Endothelial cell of umbilical vein (primary cell): ENCODE results near the gene MVB12B. TPM values are rescaled to one million over a fixed set of nuclear protein-coding genes. Genes with fewer than 3 reads are reported as not detected.

ENCODE experiments used
- BruUV-seq: library from RNA; stranded (reverse); fragments of 400-500 nt; replicated peaks from 2 replicates; lab custom pipeline; 2021; lab: Mats Ljungman, UMichigan
- CTCF ChIA-PET: fragments of 300-600, 350-600 bp; sonication (Branson Sonifier 250); formaldehyde crosslinking; loops from one replicate; lab custom pipeline; 2021; ENCODE audit warnings: antibody characterized with exemption, inconsistent platforms; lab: Charles Lee
- POLR2A ChIA-PET: fragments of 300-600, 350-600 bp; sonication (Branson Sonifier 250); formaldehyde crosslinking; loops from one replicate; lab custom pipeline; 2021; ENCODE audit warnings: antibody characterized with exemption, inconsistent platforms; lab: Charles Lee
- DNase-seq: peaks from one replicate; pipeline ENCODE4 v3.0.0-alpha.2; 2011; ENCODE audit warnings: low read depth, low spot score
- FAIRE-seq: peaks from 2 replicates; lab custom pipeline; 2011; peaks lifted over from hg19 to GRCh38; lab: Jason Lieb, UNC
- H2AFZ ChIP-seq: 2 replicates; pipeline ENCODE4 v1.6.0; 2012; ENCODE audit warnings: low read depth, low read length, control low read depth, inconsistent platforms
- H3K27ac ChIP-seq: 2 replicates; pipeline ENCODE4 v1.5.1; 2011; ENCODE audit warnings: low read depth, mild to moderate bottlenecking, control low read depth, low read length, moderate library complexity; ENCODE audit not compliant: insufficient read depth
- H3K27me3 ChIP-seq, 2 experiments: 2 replicates each; pipeline versions ENCODE4 v1.6.0 to v1.6.1; 2011; ENCODE audit warnings: low read length in 2 of 2, mixed read lengths in 1 of 2; ENCODE audit not compliant: control insufficient read depth in 2 of 2, insufficient read depth in 2 of 2
- H3K36me3 ChIP-seq, 2 experiments: 2 replicates in 1 of 2; 3 replicates in 1 of 2; pipeline ENCODE4 v1.5.1; 2011; ENCODE audit warnings: low read length in 2 of 2, mild to moderate bottlenecking in 1 of 2, moderate library complexity in 1 of 2; ENCODE audit not compliant: control insufficient read depth in 2 of 2, insufficient read depth in 2 of 2; ENCODE audit errors: extremely low read depth in 1 of 2
- H3K4me1 ChIP-seq: 3 replicates; pipeline ENCODE4 v1.5.1; 2011; ENCODE audit warnings: mild to moderate bottlenecking, low read length; ENCODE audit not compliant: control insufficient read depth, insufficient read depth; ENCODE audit errors: extremely low read depth
- H3K4me2 ChIP-seq: 2 replicates; pipeline ENCODE4 v1.6.1; 2011; ENCODE audit warnings: low read length, control low read depth, mixed read lengths; ENCODE audit not compliant: insufficient read depth
- H3K4me3 ChIP-seq, 3 experiments: fragments of 200-600 bp in 1 of 3; sonication (generic), shearing (Covaris generic) in 1 of 3; replicated peaks in 1 of 3; 2 replicates each; pipeline ENCODE4 v1.5.1; 2011 to 2016; ENCODE audit warnings: control low read depth in 3 of 3, low read length in 3 of 3, mild to moderate bottlenecking in 2 of 3, inconsistent platforms in 1 of 3, low read depth in 1 of 3, moderate library complexity in 1 of 3; ENCODE audit not compliant: insufficient read depth in 1 of 3
- H3K79me2 ChIP-seq: 2 replicates; pipeline ENCODE4 v1.6.0; 2012; ENCODE audit warnings: low read length, inconsistent platforms; ENCODE audit not compliant: control insufficient read depth, insufficient read depth
- H3K9ac ChIP-seq: replicated peaks from 2 replicates; pipeline ENCODE3; 2011; ENCODE audit warnings: low read length, control low read depth; ENCODE audit not compliant: insufficient read depth; ENCODE audit errors: extremely low read depth
- H3K9me1 ChIP-seq: replicated peaks from 3 replicates; pipeline ENCODE4 v1.6.0; 2011; ENCODE audit warnings: mild to moderate bottlenecking, low read length; ENCODE audit not compliant: control insufficient read depth, insufficient read depth; ENCODE audit errors: extremely low read depth
- H3K9me3 ChIP-seq: replicated peaks from 2 replicates; pipeline ENCODE4 v1.5.1; 2012; ENCODE audit warnings: low read length, inconsistent platforms; ENCODE audit not compliant: control insufficient read depth, insufficient read depth
- H4K20me1 ChIP-seq: replicated peaks from 2 replicates; pipeline ENCODE3; 2011; ENCODE audit warnings: mild to moderate bottlenecking, low read length; ENCODE audit not compliant: control insufficient read depth, insufficient read depth; ENCODE audit errors: extremely low read depth
- EZH2 ChIP-seq: IDR thresholded peaks from 2 replicates; pipeline ENCODE4 v1.6.1; 2012; ENCODE audit warnings: borderline replicate concordance, low read depth, mild to moderate bottlenecking, moderate library complexity, low read length, inconsistent platforms; ENCODE audit not compliant: severe bottlenecking
- GATA2 ChIP-seq: IDR thresholded peaks from 2 replicates; pipeline ENCODE4 v1.7.0; 2011; ENCODE audit warnings: low read depth, mild to moderate bottlenecking, moderate library complexity, mixed read lengths, low read length; ENCODE audit not compliant: insufficient read length, insufficient read depth
- JUN ChIP-seq: IDR thresholded peaks from 2 replicates; pipeline ENCODE4 v1.6.1; 2011; ENCODE audit warnings: borderline replicate concordance, low read depth; ENCODE audit not compliant: insufficient read length, insufficient read depth
- MYC ChIP-seq: IDR thresholded peaks from one replicate; pipeline ENCODE4 v1.6.1; 2011; ENCODE audit warnings: mild to moderate bottlenecking, low read depth, low read length
- dilution Hi-C: fragments of 300-500 bp; cut with MboI; formaldehyde crosslinking; loops from one replicate; pipeline ENCODE4 v1.15.0; 2019; ENCODE audit warnings: low sequenced_read_pairs; ENCODE audit not compliant: extremely low pct_ligation_motif_present
- intact Hi-C: fragments of 100-400 bp; cut with micrococcal nuclease; formaldehyde crosslinking; loops from one replicate; pipeline ENCODE4 v1.10.0; 2022
- polyA plus RNA-seq, 4 experiments: library from polyadenylated mRNA; depleted of rRNA in 3 of 4; stranded (reverse) in 3 of 4; unstranded in 1 of 4; fragments of >200 nt; gene quantifications; 2 replicates each; pipeline versions ENCODE4 v1.2.1 to v1.2.3, GENCODE V29; 2011 to 2012; ENCODE audit warnings: missing spikeins in 1 of 4
- total RNA-seq: library from RNA; stranded (reverse); gene quantifications from 2 replicates; pipeline ENCODE4 v1.2.3, GENCODE V29; 2021
- TF ChIP-seq, protein P1 (sequence below): IDR thresholded peaks from 2 replicates; pipeline ENCODE4 v1.6.1; 2011; ENCODE audit not compliant: insufficient read depth, insufficient read length
- TF ChIP-seq, protein P2 (sequence below), 2 donors: IDR thresholded peaks; 1 replicate in 1 of 2; 2 replicates in 1 of 2; pipeline ENCODE4 v1.5.1; 2011; ENCODE audit warnings: low read length in 2 of 2, mild to moderate bottlenecking in 2 of 2, moderate library complexity in 2 of 2, control low read depth in 1 of 2, inconsistent platforms in 1 of 2, low read depth in 1 of 2; ENCODE audit not compliant: insufficient read depth in 1 of 2; ENCODE audit errors: extremely low read depth in 1 of 2

The MVB12B gene
- total and polyA plus RNA-seq, 2 donors (not counting 3 experiments of a cell fraction or from before 2014, with no cell fraction given): 6.6 to 17.3 TPM

DNA sequence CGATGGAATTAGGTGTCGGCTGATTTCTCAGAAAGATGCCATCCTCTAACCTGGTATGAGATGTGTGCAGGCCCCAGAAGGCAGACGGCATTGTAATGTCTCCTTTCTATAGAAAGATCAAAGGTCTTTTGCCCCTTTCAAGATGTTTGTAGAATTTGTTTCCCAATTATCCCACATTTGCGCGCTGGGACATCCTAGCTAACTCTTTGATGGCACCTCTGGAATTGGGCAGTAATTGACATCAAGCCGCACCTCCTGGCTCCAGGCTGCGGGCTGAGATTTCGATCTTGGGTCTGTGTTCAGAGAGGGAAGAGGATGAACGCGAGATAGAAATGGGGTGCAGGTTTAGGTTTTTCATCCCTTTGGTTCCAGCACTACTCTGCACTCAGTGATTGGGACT, 202.3 kb downstream of the MVB12B start:
- no peak overlapping the region for H3K4me2 ChIP-seq
- no peaks in the 10 kb centered on the region for H3K9me3 ChIP-seq
- no peaks in the 10 kb centered on the region for H3K9me1 ChIP-seq
- ChIA-PET POLR2A (no interaction called here), CTCF (no interaction called here)
- no peak overlapping the region for H3K27ac ChIP-seq
- H2AFZ ChIP-seq: no peak overlapping the region
- H3K27me3 ChIP-seq: peaks cover 12 to 21% of the 10 kb centered on the region in 2 experiments
- FAIRE-seq: no peak
- BruUV-seq: no TSS peak
- H3K36me3 ChIP-seq: no peaks in the 10 kb centered on the region
- dilution Hi-C loops (no loop called here), intact Hi-C loops (no loop called here)
- no peak overlapping the region for H3K9ac ChIP-seq
- TF ChIP-seq JUN: no peak
- TF ChIP-seq MYC: no peak
- no peaks in the 10 kb centered on the region for H3K79me2 ChIP-seq
- no peaks in the 10 kb centered on the region for H4K20me1 ChIP-seq
- no peak for DNase-seq
- H3K4me3 ChIP-seq: no peak overlapping the region
- H3K4me1 ChIP-seq: no peaks in the 10 kb centered on the region

DNA sequence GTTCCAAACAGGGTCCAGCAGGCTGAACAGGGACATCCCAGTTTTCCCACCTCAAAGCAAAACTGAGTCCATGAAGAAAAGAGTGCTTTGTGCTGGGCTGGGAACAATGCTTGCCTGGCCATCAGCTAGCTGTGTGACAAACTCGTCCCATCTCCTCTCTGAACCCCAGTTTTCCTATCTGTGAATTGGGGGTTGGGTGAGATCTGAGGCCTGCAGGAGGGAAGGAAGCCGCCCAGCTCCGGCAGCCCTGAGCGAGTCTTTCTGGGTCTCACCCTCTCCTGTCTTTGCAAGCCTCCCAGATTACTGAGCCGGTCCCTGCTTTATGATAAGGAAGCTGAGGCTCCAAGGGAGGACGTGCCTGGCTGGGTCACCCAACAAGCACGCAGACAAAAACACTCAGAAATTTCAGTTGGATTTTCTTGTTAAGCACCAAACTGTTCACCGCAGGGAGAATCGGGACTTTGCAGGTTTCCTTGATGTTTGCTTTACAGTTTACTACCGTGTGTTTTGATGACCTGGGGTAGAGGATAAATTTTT, 204.5 kb downstream of the MVB12B start:
- DNase-seq (no peak), FAIRE-seq (no peak)
- Histone ChIP-seq H3K4me1 (no peaks in the 10 kb centered on the region), H3K27ac (no peak overlapping the region), H3K79me2 (no peaks in the 10 kb centered on the region), H3K4me2 (no peak overlapping the region), H3K9me1 (no peaks in the 10 kb centered on the region), H4K20me1 (no peaks in the 10 kb centered on the region), H3K9ac (no peak overlapping the region), H3K36me3 (no peaks in the 10 kb centered on the region), H3K27me3 (peaks cover 21 to 34% of the 10 kb centered on the region in 2 experiments), H3K9me3 (no peaks in the 10 kb centered on the region), H3K4me3 (no peak overlapping the region), H2AFZ (no peak overlapping the region)
- CTCF ChIA-PET: interaction anchor here (0.7 to 1.3 kb wide), 3 partner anchors 13 to 172 kb away, joined by 3 read pairs; no protein-coding TSS in a partner anchor
- dilution Hi-C loops (no loop called here), intact Hi-C loops (no loop called here)
- BruUV-seq: no TSS peak
- POLR2A ChIA-PET: no interaction called here
- TF ChIP-seq, protein P1, sequence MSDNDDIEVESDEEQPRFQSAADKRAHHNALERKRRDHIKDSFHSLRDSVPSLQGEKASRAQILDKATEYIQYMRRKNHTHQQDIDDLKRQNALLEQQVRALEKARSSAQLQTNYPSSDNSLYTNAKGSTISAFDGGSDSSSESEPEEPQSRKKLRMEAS: no peak
- no peak for TF ChIP-seq JUN
- TF ChIP-seq, protein P2, sequence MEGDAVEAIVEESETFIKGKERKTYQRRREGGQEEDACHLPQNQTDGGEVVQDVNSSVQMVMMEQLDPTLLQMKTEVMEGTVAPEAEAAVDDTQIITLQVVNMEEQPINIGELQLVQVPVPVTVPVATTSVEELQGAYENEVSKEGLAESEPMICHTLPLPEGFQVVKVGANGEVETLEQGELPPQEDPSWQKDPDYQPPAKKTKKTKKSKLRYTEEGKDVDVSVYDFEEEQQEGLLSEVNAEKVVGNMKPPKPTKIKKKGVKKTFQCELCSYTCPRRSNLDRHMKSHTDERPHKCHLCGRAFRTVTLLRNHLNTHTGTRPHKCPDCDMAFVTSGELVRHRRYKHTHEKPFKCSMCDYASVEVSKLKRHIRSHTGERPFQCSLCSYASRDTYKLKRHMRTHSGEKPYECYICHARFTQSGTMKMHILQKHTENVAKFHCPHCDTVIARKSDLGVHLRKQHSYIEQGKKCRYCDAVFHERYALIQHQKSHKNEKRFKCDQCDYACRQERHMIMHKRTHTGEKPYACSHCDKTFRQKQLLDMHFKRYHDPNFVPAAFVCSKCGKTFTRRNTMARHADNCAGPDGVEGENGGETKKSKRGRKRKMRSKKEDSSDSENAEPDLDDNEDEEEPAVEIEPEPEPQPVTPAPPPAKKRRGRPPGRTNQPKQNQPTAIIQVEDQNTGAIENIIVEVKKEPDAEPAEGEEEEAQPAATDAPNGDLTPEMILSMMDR (IDR thresholded peaks at IDR 0.05; ENCODE audit: extremely low read depth in 1 of 2, insufficient read depth in 1 of 2, low read depth in 1 of 2, low read length in 2 of 2): no peak
- no peak for TF ChIP-seq EZH2
- no peak for TF ChIP-seq MYC
- no peak for TF ChIP-seq GATA2
